Tibial nerve (tissue), 4 donors: ENCODE measurements around the gene ZNF669. TPM values are rescaled to one million over a fixed set of nuclear protein-coding genes. Genes with fewer than 3 reads are reported as not detected.

Experiments
- DNase-seq, 2 donors: peaks; one replicate each; pipeline ENCODE4 v3.0.0-alpha.2; 2019; ENCODE audit warnings: low spot score in 2 of 2
- H3K27ac ChIP-seq, 4 donors: fragments of 200-600 bp; sonication (generic) in 3 of 4; one replicate each; pipeline ENCODE4 v1.5.1; 2017 to 2019; ENCODE audit warnings: mild to moderate bottlenecking in 1 of 4
- H3K27me3 ChIP-seq, 2 donors: fragments of 200-600 bp; sonication (generic) in 1 of 2; one replicate each; pipeline versions ENCODE4 v1.5.1 to v1.6.0; 2017 to 2019
- H3K36me3 ChIP-seq, 3 donors: fragments of 200-600 bp; sonication (generic); one replicate each; pipeline ENCODE4 v1.5.1; 2018 to 2019
- H3K4me1 ChIP-seq, 4 donors: fragments of 200-600 bp; sonication (generic) in 3 of 4; one replicate each; pipeline ENCODE4 v1.5.1; 2017 to 2019
- H3K4me3 ChIP-seq, 4 donors: fragments of 200-600 bp; sonication (generic) in 3 of 4; one replicate each; pipeline ENCODE4 v1.5.1; 2017 to 2019; ENCODE audit warnings: mild to moderate bottlenecking in 1 of 4, moderate library complexity in 1 of 4
- H3K9me3 ChIP-seq, 4 donors: fragments of 200-600 bp; sonication (generic) in 3 of 4; one replicate each; pipeline ENCODE4 v1.5.1; 2017 to 2019
- CTCF ChIP-seq, 5 experiments: fragments of 200-600 bp in 3 of 5; fragments of 450-650 bp in 2 of 5; sonication (generic) in 3 of 5; IDR thresholded peaks; one replicate each; pipeline ENCODE4 v1.5.1; 2016 to 2019; ENCODE audit warnings: antibody characterized with exemption in 5 of 5, mild to moderate bottlenecking in 3 of 5, moderate library complexity in 2 of 5
- EP300 ChIP-seq, 2 donors: sonication (generic); formaldehyde crosslinking; IDR thresholded peaks; one replicate each; pipeline ENCODE4 v1.6.1; 2017; ENCODE audit warnings: antibody characterized with exemption in 2 of 2, mild to moderate bottlenecking in 1 of 2
- POLR2A ChIP-seq, 2 donors: fragments of 450-650 bp; IDR thresholded peaks; one replicate each; pipeline ENCODE4 v1.6.1; 2017; ENCODE audit warnings: antibody characterized with exemption in 2 of 2, mild to moderate bottlenecking in 2 of 2, moderate library complexity in 2 of 2
- WGBS, 2 donors: methylation state at CpG; one replicate each; pipeline ENCODE4 v1.1.5; 2018; 5-methylcytosine and 5-hydroxymethylcytosine counted together
- total RNA-seq, 4 donors: library from RNA; depleted of rRNA; stranded (reverse); fragments of >200 nt; gene quantifications; one replicate each; pipeline ENCODE4 v1.1.0, GENCODE V29; 2016

The ZNF669 gene
- total RNA-seq, 4 donors from 2014 or later = 6.0 to 12.2 (median 8.7) TPM

- TF ChIP-seq EP300 (IDR thresholded peaks at IDR 0.05) (no peak), POLR2A (IDR thresholded peaks at IDR 0.05) (no peak), CTCF (IDR thresholded peaks at IDR 0.05) (no peak)
- Histone ChIP-seq H3K9me3 (peaks cover 0 to 32% (median 0%) of the 10 kb centered on the region in 4 donors), H3K36me3 (peaks cover 2 to 63% (median 21%) of the 10 kb centered on the region in 3 donors), H3K4me3 (no peak overlapping the region), H3K4me1 (no peaks in the 10 kb centered on the region), H3K27ac (no peak overlapping the region), H3K27me3 (no peaks in the 10 kb centered on the region)
- no peak for DNase-seq
- 85 to 87% methylated on average over 5 of the region's 5 CpGs for WGBS, 2 donors
Measured at GRCh38 chr1:247096958-247097357, 7.2 kb downstream of the ZNF669 start.

GRCh38 chr1:247096544-247096943 is 7.6 kb downstream of the ZNF669 start:
- H3K36me3 ChIP-seq = peaks cover 2 to 59% (median 17%) of the 10 kb centered on the region in 3 donors
- H3K4me3 ChIP-seq = no peak overlapping the region
- TF ChIP-seq EP300 (IDR thresholded peaks at IDR 0.05) (no peak), CTCF (IDR thresholded peaks at IDR 0.05) (no peak), POLR2A (IDR thresholded peaks at IDR 0.05) (no peak)
- H3K4me1 ChIP-seq = no peaks in the 10 kb centered on the region
- H3K9me3 ChIP-seq = peaks cover 0 to 28% (median 0%) of the 10 kb centered on the region in 4 donors
- no peaks in the 10 kb centered on the region for H3K27me3 ChIP-seq
- H3K27ac ChIP-seq = no peak overlapping the region
- WGBS, 2 donors = 94 to 98% methylated on average over 5 of the region's 5 CpGs
- DNase-seq = no peak

GRCh38 chr1:247096112-247096511 is 8.0 kb downstream of the ZNF669 start:
- Histone ChIP-seq H3K36me3 (peaks cover 2 to 54% (median 13%) of the 10 kb centered on the region in 3 donors), H3K9me3 (peaks cover 0 to 24% (median 0%) of the 10 kb centered on the region in 4 donors), H3K27me3 (no peaks in the 10 kb centered on the region), H3K4me3 (no peak overlapping the region), H3K4me1 (no peaks in the 10 kb centered on the region), H3K27ac (no peak overlapping the region)
- TF ChIP-seq CTCF (IDR thresholded peaks at IDR 0.05) (no peak), POLR2A (IDR thresholded peaks at IDR 0.05) (no peak), EP300 (IDR thresholded peaks at IDR 0.05) (no peak)
- no peak for DNase-seq
- 88 to 96% methylated on average over 3 of the region's 3 CpGs for WGBS, 2 donors

GRCh38 chr1:247090455-247090854 is 13.7 kb downstream of the ZNF669 start:
- 82 to 87% methylated on average over 11 to 14 of the region's 14 CpGs for WGBS, 2 donors
- Histone ChIP-seq H3K27me3 (no peaks in the 10 kb centered on the region), H3K27ac (no peak overlapping the region), H3K9me3 (no peaks in the 10 kb centered on the region), H3K4me1 (no peaks in the 10 kb centered on the region), H3K4me3 (no peak overlapping the region), H3K36me3 (no peaks in the 10 kb centered on the region)
- no peak for DNase-seq
- TF ChIP-seq EP300 (IDR thresholded peaks at IDR 0.05) (no peak), POLR2A (IDR thresholded peaks at IDR 0.05) (no peak), CTCF (IDR thresholded peaks at IDR 0.05) (no peak)

GRCh38 chr1:247089616-247090375 is 14.4 kb downstream of the ZNF669 start:
- H3K36me3 ChIP-seq = no peaks in the 10 kb centered on the region

More at GRCh38 chr1:247089616-247090375, 14.4 kb downstream of the ZNF669 start:
- Histone ChIP-seq H3K4me1 (no peaks in the 10 kb centered on the region), H3K9me3 (peaks cover 0 to 2% (median 0%) of the 10 kb centered on the region in 4 donors), H3K27me3 (no peaks in the 10 kb centered on the region), H3K4me3 (no peak overlapping the region), H3K27ac (no peak overlapping the region)
- DNase-seq = no peak
- 77 to 85% methylated on average over 10 to 17 of the region's 17 CpGs for WGBS, 2 donors
- TF ChIP-seq EP300 (IDR thresholded peaks at IDR 0.05) = no peak
- TF ChIP-seq POLR2A (IDR thresholded peaks at IDR 0.05) = no peak
- no peak for TF ChIP-seq CTCF (IDR thresholded peaks at IDR 0.05)
